Measurements from ENCODE around the gene GNAS.
"Not testable (repeated sequence)": the region's sequence is repeated elsewhere in the genome, so short reads cannot be mapped to it uniquely, and the experiment has no call there.

Gene GNAS

GRCh38 chr20:58826271-58826670, 26.2 kb upstream of the GNAS start:
- H3K4me3 ChIP-seq (replicated peaks; ENCODE audit: low read depth, low read length): no peak overlapping the region
- TF ChIP-seq, protein P1, sequence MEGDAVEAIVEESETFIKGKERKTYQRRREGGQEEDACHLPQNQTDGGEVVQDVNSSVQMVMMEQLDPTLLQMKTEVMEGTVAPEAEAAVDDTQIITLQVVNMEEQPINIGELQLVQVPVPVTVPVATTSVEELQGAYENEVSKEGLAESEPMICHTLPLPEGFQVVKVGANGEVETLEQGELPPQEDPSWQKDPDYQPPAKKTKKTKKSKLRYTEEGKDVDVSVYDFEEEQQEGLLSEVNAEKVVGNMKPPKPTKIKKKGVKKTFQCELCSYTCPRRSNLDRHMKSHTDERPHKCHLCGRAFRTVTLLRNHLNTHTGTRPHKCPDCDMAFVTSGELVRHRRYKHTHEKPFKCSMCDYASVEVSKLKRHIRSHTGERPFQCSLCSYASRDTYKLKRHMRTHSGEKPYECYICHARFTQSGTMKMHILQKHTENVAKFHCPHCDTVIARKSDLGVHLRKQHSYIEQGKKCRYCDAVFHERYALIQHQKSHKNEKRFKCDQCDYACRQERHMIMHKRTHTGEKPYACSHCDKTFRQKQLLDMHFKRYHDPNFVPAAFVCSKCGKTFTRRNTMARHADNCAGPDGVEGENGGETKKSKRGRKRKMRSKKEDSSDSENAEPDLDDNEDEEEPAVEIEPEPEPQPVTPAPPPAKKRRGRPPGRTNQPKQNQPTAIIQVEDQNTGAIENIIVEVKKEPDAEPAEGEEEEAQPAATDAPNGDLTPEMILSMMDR (IDR thresholded peaks at IDR 0.05; ENCODE audit: low read length, missing control alignments): no peak
- DNase-seq (ENCODE audit: low read depth): no peak

GRCh38 chr20:58828136-58828535, 24.4 kb upstream of the GNAS start:
- TF ChIP-seq, protein P1 (IDR thresholded peaks at IDR 0.05; ENCODE audit: low read length, missing control alignments): no peak
- no peak for DNase-seq (ENCODE audit: low read depth)
- no peak overlapping the region for H3K4me3 ChIP-seq (replicated peaks; ENCODE audit: low read depth, low read length)

GRCh38 chr20:58828804-58829203, 23.7 kb upstream of the GNAS start:
- not testable (repeated sequence) for H3K4me3 ChIP-seq (replicated peaks; ENCODE audit: low read depth, low read length); DNase-seq (ENCODE audit: low read depth)

DNA sequence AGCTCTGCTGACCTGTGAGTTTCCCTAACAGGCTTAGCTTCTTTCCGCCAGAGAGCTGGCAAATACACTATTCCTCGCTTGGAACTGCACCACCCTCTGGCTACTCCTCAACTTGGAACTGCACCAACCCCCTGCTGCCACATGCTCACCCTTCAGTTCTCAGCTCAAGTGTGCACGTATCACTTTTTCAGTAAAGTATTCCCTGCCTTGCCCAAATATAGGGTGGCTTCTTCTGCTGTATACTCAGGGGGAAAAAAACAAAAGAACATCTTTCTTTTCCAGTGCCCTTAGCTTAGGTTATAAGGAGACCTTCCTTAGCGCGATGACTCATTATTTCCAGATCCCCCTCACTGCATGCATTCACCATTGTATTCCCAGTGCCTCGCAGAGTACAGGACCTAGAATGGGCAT, 23.0 kb upstream of the GNAS start:
- no peak overlapping the region for H3K4me3 ChIP-seq (replicated peaks; ENCODE audit: low read depth, low read length)
- peak; percentile 11 for DNase-seq (ENCODE audit: low read depth)
- TF ChIP-seq, protein P1 (IDR thresholded peaks at IDR 0.05; ENCODE audit: low read length, missing control alignments): no peak

DNA sequence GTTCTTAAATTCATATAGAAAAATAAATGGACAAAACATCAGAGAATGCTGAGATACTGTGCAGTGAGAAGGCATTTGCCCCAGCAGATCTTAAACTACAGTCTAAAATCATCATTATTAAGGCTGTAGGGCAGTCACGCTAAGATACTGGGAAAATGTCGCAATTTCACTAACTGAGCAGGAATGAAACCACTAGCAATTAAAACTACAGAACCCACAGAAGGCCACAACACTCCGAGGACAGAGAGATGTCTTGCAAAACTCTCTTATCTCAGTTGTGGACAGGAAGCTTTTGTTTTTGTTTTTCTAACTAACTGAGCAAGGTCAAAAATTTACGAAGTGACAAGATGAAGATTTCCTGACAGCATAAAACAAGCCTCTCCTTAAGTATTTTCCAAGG, 20.1 kb upstream of the GNAS start:
- peak; percentile 27 for DNase-seq (ENCODE audit: low read depth)
- no peak overlapping the region for H3K4me3 ChIP-seq (replicated peaks; ENCODE audit: low read depth, low read length)
- TF ChIP-seq, protein P1 (IDR thresholded peaks at IDR 0.05; ENCODE audit: low read length, missing control alignments): no peak

- no peak for DNase-seq (ENCODE audit: low read depth)
- H3K4me3 ChIP-seq (replicated peaks; ENCODE audit: low read depth, low read length): no peak overlapping the region
- TF ChIP-seq, protein P1 (IDR thresholded peaks at IDR 0.05; ENCODE audit: low read length, missing control alignments): no peak
These were observed 18.6 kb upstream of the GNAS start for GRCh38 chr20:58833921-58834320.

- no peak for DNase-seq (ENCODE audit: low read depth)
- no peak overlapping the region for H3K4me3 ChIP-seq (replicated peaks; ENCODE audit: low read depth, low read length)
- TF ChIP-seq, protein P1 (IDR thresholded peaks at IDR 0.05; ENCODE audit: low read length, missing control alignments): no peak
These were observed 17.3 kb upstream of the GNAS start for GRCh38 chr20:58835231-58835630.

Data from fibroblast of pulmonary artery (primary cell).